Liver (tissue), 9 donors: ENCODE data around the gene CEMIP. TPM values are rescaled to one million over a fixed set of nuclear protein-coding genes. Genes with fewer than 3 reads are reported as not detected.

Experiments
- DNase-seq: peaks from one replicate; pipeline ENCODE4 v3.0.0-alpha.2; 2017; ENCODE audit warnings: low spot score
- H3K27ac ChIP-seq, 2 donors: one replicate each; pipeline ENCODE4 v1.7.0; 2013; ENCODE audit warnings: inconsistent platforms in 2 of 2, low read length in 2 of 2, control low read depth in 1 of 2, low read depth in 1 of 2, mild to moderate bottlenecking in 1 of 2
- H3K27me3 ChIP-seq, 4 donors: one replicate each; pipeline versions ENCODE4 v1.6.1 to v1.7.0; 2013; ENCODE audit warnings: low read length in 3 of 4, inconsistent platforms in 1 of 4, mild to moderate bottlenecking in 1 of 4, moderate library complexity in 1 of 4; ENCODE audit not compliant: control insufficient read depth in 4 of 4, insufficient read depth in 4 of 4
- H3K36me3 ChIP-seq, 4 donors: one replicate each; pipeline versions ENCODE4 v1.6.1 to v1.7.0; 2013; ENCODE audit warnings: low read length in 3 of 4, mild to moderate bottlenecking in 3 of 4, low read depth in 1 of 4, moderate library complexity in 1 of 4; ENCODE audit not compliant: control insufficient read depth in 4 of 4, insufficient read depth in 3 of 4
- H3K4me1 ChIP-seq, 4 donors: one replicate each; pipeline versions ENCODE4 v1.6.1 to v1.7.0; 2013; ENCODE audit warnings: low read length in 3 of 4, mild to moderate bottlenecking in 3 of 4, moderate library complexity in 1 of 4; ENCODE audit not compliant: control insufficient read depth in 4 of 4, insufficient read depth in 4 of 4
- H3K4me3 ChIP-seq, 3 donors: one replicate each; pipeline versions ENCODE4 v1.6.1 to v1.7.0; 2013; ENCODE audit warnings: low read length in 3 of 3, control low read depth in 1 of 3, low read depth in 1 of 3, mild to moderate bottlenecking in 1 of 3
- H3K9ac ChIP-seq, 2 donors: one replicate each; pipeline ENCODE4 v1.7.0; 2013; ENCODE audit warnings: low read length in 2 of 2, mild to moderate bottlenecking in 2 of 2, moderate library complexity in 2 of 2, control low read depth in 1 of 2, low read depth in 1 of 2
- H3K9me3 ChIP-seq, 4 donors: one replicate each; pipeline versions ENCODE4 v1.6.1 to v1.7.0; 2013; ENCODE audit warnings: low read length in 3 of 4; ENCODE audit not compliant: control insufficient read depth in 4 of 4
- ATF3 ChIP-seq: IDR thresholded peaks from 2 replicates; pipeline ENCODE4 v1.6.1; 2016; ENCODE audit warnings: antibody characterized with exemption
- CTCF ChIP-seq: fragments of 150-350 bp; IDR thresholded peaks from 2 replicates; pipeline ENCODE4 v1.5.1; 2017; ENCODE audit warnings: improper control_type of control experiment, low read depth, low read length; ENCODE audit not compliant: missing input control
- EGR1 ChIP-seq, 2 donors: IDR thresholded peaks; 2 replicates each; pipeline ENCODE4 v1.6.1; 2016 to 2018; ENCODE audit warnings: antibody characterized with exemption in 2 of 2, low read depth in 2 of 2
- FOXA2 ChIP-seq: IDR thresholded peaks from 2 replicates; pipeline ENCODE4 v1.6.1; 2016; ENCODE audit warnings: antibody characterized with exemption
- GABPA ChIP-seq, 2 donors: IDR thresholded peaks in 1 of 2; conservative IDR thresholded peaks in 1 of 2; 2 replicates each; pipeline ENCODE4 v1.6.1; 2016; ENCODE audit warnings: antibody characterized with exemption in 2 of 2, mild to moderate bottlenecking in 1 of 2, moderate library complexity in 1 of 2
- HNF4A ChIP-seq, 2 donors: conservative IDR thresholded peaks; 2 replicates each; pipeline ENCODE4 v1.6.1; 2016; ENCODE audit warnings: antibody characterized with exemption in 2 of 2, mild to moderate bottlenecking in 2 of 2
- JUND ChIP-seq, 2 donors: IDR thresholded peaks; 2 replicates each; pipeline ENCODE4 v1.6.1; 2016; ENCODE audit warnings: antibody characterized with exemption in 2 of 2
- MAX ChIP-seq: IDR thresholded peaks from 2 replicates; pipeline ENCODE4 v1.6.1; 2016; ENCODE audit warnings: antibody characterized with exemption
- NR2F2 ChIP-seq: IDR thresholded peaks from 2 replicates; pipeline ENCODE4 v1.6.1; 2016; ENCODE audit warnings: antibody characterized with exemption
- RAD21 ChIP-seq, 2 donors: IDR thresholded peaks; 2 replicates each; pipeline ENCODE4 v1.6.1; 2016; ENCODE audit warnings: antibody characterized with exemption in 2 of 2, mild to moderate bottlenecking in 2 of 2
- REST ChIP-seq: IDR thresholded peaks from 2 replicates; pipeline ENCODE4 v1.6.1; 2016; ENCODE audit warnings: antibody characterized with exemption, mild to moderate bottlenecking
- RXRA ChIP-seq, 2 donors: IDR thresholded peaks; 2 replicates each; pipeline ENCODE4 v1.6.1; 2017 to 2018; ENCODE audit warnings: antibody characterized with exemption in 2 of 2, mild to moderate bottlenecking in 1 of 2
- TAF1 ChIP-seq: conservative IDR thresholded peaks from 2 replicates; pipeline ENCODE4 v1.6.1; 2016; ENCODE audit warnings: antibody characterized with exemption, mild to moderate bottlenecking
- YY1 ChIP-seq: IDR thresholded peaks from 2 replicates; pipeline ENCODE4 v1.6.1; 2016; ENCODE audit warnings: antibody characterized with exemption, mild to moderate bottlenecking
- ZBTB33 ChIP-seq: IDR thresholded peaks from 2 replicates; pipeline ENCODE4 v1.6.1; 2016; ENCODE audit warnings: antibody characterized with exemption
- WGBS: extraction: QIAGEN DNeasy Blood & Tissue Kit; methylation state at CpG from one replicate; pipeline ENCODE4 v1.1.7; 2013; 5-methylcytosine and 5-hydroxymethylcytosine counted together
- polyA plus RNA-seq, 2 donors: library from polyadenylated mRNA; stranded (reverse) in 1 of 2; unstranded in 1 of 2; fragments of 200-250 nt in 1 of 2; fragments of >200 nt in 1 of 2; fragmentation: Nextera tagmentation in 1 of 2; extraction: Ambion mirVana in 1 of 2; gene quantifications; one replicate each; pipeline versions ENCODE4 v1.2.1 to v1.2.3, GENCODE V29; 2013 to 2015
- total RNA-seq, 2 donors: library from RNA; depleted of rRNA; stranded (reverse); fragments of >200 nt; gene quantifications; one replicate each; pipeline ENCODE4 v1.2.3, GENCODE V29; 2014
- donor health status: healthy.
- donor health status: healthy.
- donor health status: healthy.
- donor health status: healthy.
- donor health status: healthy.

CEMIP gene
- total and polyA plus RNA-seq, 4 donors: under 0.01 to 0.89 (median 0.21) TPM

- Histone ChIP-seq H3K27ac (no peak overlapping the region), H3K4me3 (no peak overlapping the region), H3K9me3 (no peaks in the 10 kb centered on the region), H3K9ac (no peak overlapping the region), H3K36me3 (no peaks in the 10 kb centered on the region), H3K27me3 (peaks cover 0 to 6% (median 2%) of the 10 kb centered on the region in 4 donors), H3K4me1 (peaks cover 5 to 21% (median 17%) of the 10 kb centered on the region in 4 donors)
- peak; percentile 72 for DNase-seq
- TF ChIP-seq NR2F2: no peak
- TF ChIP-seq EGR1 (IDR thresholded peaks at IDR 0.05; ENCODE audit: low read depth in 2 of 2): no peak
- TF ChIP-seq TAF1: no peak
- no peak for TF ChIP-seq ZBTB33
- no peak for TF ChIP-seq YY1
- peak; percentile 85 for TF ChIP-seq CTCF
- TF ChIP-seq HNF4A (conservative IDR thresholded peaks at IDR 0.05): no peak
- TF ChIP-seq MAX: no peak
- TF ChIP-seq JUND (IDR thresholded peaks at IDR 0.05): no peak
- TF ChIP-seq RAD21 (IDR thresholded peaks at IDR 0.05): peak; percentile 97 to 99
- TF ChIP-seq GABPA (IDR thresholded peaks at IDR 0.05 in 1 of 2, conservative IDR thresholded peaks at IDR 0.05 in 1 of 2): no peak
- no peak for TF ChIP-seq RXRA (IDR thresholded peaks at IDR 0.05)
- no peak for TF ChIP-seq REST
- 20% methylated on average over 5 of the region's 5 CpGs for WGBS
Observed at GRCh38 chr15:80776420-80777045, 2.6 kb upstream of the CEMIP start.

- DNase-seq: no peak
- whole genome bisulfite sequencing: 60% methylated on average over 8 of the region's 8 CpGs
- peaks cover 0 to 6% (median 3%) of the 10 kb centered on the region in 4 donors for H3K27me3 ChIP-seq
- H3K4me3 ChIP-seq: no peak overlapping the region
- no peaks in the 10 kb centered on the region for H3K9me3 ChIP-seq
- TF ChIP-seq ATF3 (no peak), RXRA (IDR thresholded peaks at IDR 0.05) (no peak), EGR1 (IDR thresholded peaks at IDR 0.05; ENCODE audit: low read depth in 2 of 2) (no peak), FOXA2 (no peak), TAF1 (no peak), ZBTB33 (no peak)
- H3K36me3 ChIP-seq: no peaks in the 10 kb centered on the region
- no peak overlapping the region for H3K27ac ChIP-seq
- peaks cover 5 to 21% (median 17%) of the 10 kb centered on the region in 4 donors for H3K4me1 ChIP-seq
- H3K9ac ChIP-seq: no peak overlapping the region
Observed at GRCh38 chr15:80777137-80777536, 2.0 kb upstream of the CEMIP start.
